SK-N-SH treated with all-trans-retinoic acid at 6 μM for 48 hours (cell line): Measurements from ENCODE around the gene LEMD2.

Experiments
- ATAC-seq: fragments of 200-7000 bp; cut with Tn5 transposase; 3 replicates; pipeline ENCODE4 v1.9.1; 2020; ENCODE audit warnings: mild to moderate bottlenecking, moderate library complexity
- ARNTL ChIP-seq: fragments of 450-650 bp; formaldehyde crosslinking; IDR thresholded peaks from 2 replicates; pipeline ENCODE4 v1.5.0; 2020; ENCODE audit warnings: low read depth, mild to moderate bottlenecking, moderate library complexity, borderline replicate concordance
- BACH2 ChIP-seq: fragments of 250-450 bp; sonication (Bioruptor Pico); IDR thresholded peaks from 2 replicates; pipeline ENCODE4 v1.9.0; 2021; ENCODE audit warnings: mild to moderate bottlenecking, borderline replicate concordance
- CREB5 ChIP-seq: fragments of 250-450 bp; sonication (Bioruptor Pico); IDR thresholded peaks from 2 replicates; pipeline ENCODE4 v1.5.1; 2020; ENCODE audit warnings: low read depth, mild to moderate bottlenecking, moderate library complexity
- CSDC2 ChIP-seq: fragments of 250-450 bp; sonication (Bioruptor Pico); IDR thresholded peaks from 2 replicates; pipeline ENCODE4 v1.5.0; 2020; ENCODE audit warnings: mild to moderate bottlenecking, moderate library complexity
- ESRRG ChIP-seq: fragments of 250-450 bp; sonication (Bioruptor Pico); IDR thresholded peaks from 2 replicates; pipeline ENCODE4 v1.6.1; 2021; ENCODE audit warnings: mild to moderate bottlenecking
- ISL1 ChIP-seq: fragments of 250-450 bp; sonication (Bioruptor Pico); IDR thresholded peaks from 2 replicates; pipeline ENCODE4 v2.1.2; 2022; ENCODE audit warnings: mild to moderate bottlenecking, moderate library complexity
- OSR1 ChIP-seq: fragments of 250-450 bp; sonication (Bioruptor Pico); IDR thresholded peaks from 2 replicates; pipeline ENCODE4 v1.8.0; 2022; ENCODE audit warnings: moderate library complexity, mild to moderate bottlenecking, inconsistent platforms
- PATZ1 ChIP-seq: fragments of 250-450 bp; sonication (Bioruptor Pico); IDR thresholded peaks from 2 replicates; pipeline ENCODE4 v1.8.0; 2020; ENCODE audit warnings: mild to moderate bottlenecking, moderate library complexity, borderline replicate concordance
- PPARA ChIP-seq: fragments of 250-450 bp; sonication (Bioruptor Pico); IDR thresholded peaks from 2 replicates; pipeline ENCODE4 v1.5.0; 2020; ENCODE audit warnings: mild to moderate bottlenecking, borderline replicate concordance
- RARB ChIP-seq: fragments of 250-450 bp; sonication (Bioruptor Pico); IDR thresholded peaks from 2 replicates; pipeline ENCODE4 v1.8.0; 2021; ENCODE audit warnings: mild to moderate bottlenecking, moderate library complexity
- SNAI2 ChIP-seq: fragments of 250-450 bp; sonication (Bioruptor Pico); IDR thresholded peaks from 2 replicates; pipeline ENCODE4 v1.5.0; 2020; ENCODE audit warnings: mild to moderate bottlenecking, moderate library complexity
- TCF4 ChIP-seq: fragments of 250-450 bp; sonication (Bioruptor Pico); IDR thresholded peaks from 2 replicates; pipeline ENCODE4 v1.8.0; 2021; ENCODE audit warnings: mild to moderate bottlenecking, moderate library complexity, borderline replicate concordance
- TOX ChIP-seq: fragments of 250-450 bp; sonication (Bioruptor Pico); IDR thresholded peaks from 2 replicates; pipeline ENCODE4 v1.8.0; 2021; ENCODE audit warnings: mild to moderate bottlenecking, moderate library complexity, borderline replicate concordance
- TSHZ2 ChIP-seq: fragments of 250-450 bp; sonication (Bioruptor Pico); IDR thresholded peaks from 2 replicates; pipeline ENCODE4 v1.5.0; 2020; ENCODE audit warnings: mild to moderate bottlenecking, moderate library complexity
- ZC3H10 ChIP-seq: fragments of 250-450 bp; sonication (Bioruptor Pico); IDR thresholded peaks from 2 replicates; pipeline ENCODE4 v1.5.1; 2021; ENCODE audit warnings: mild to moderate bottlenecking, moderate library complexity
- ZFP3 ChIP-seq: fragments of 250-450 bp; sonication (Bioruptor Pico); IDR thresholded peaks from 2 replicates; pipeline ENCODE4 v1.5.0; 2020; ENCODE audit warnings: mild to moderate bottlenecking, moderate library complexity
- ZFP30 ChIP-seq: fragments of 450-650 bp; formaldehyde crosslinking; IDR thresholded peaks from 2 replicates; pipeline ENCODE4 v1.5.0; 2022; ENCODE audit warnings: mild to moderate bottlenecking, moderate library complexity
- ZNF565 ChIP-seq: fragments of 450-650 bp; formaldehyde crosslinking; conservative IDR thresholded peaks from 2 replicates; pipeline ENCODE4 v1.5.0; 2020; ENCODE audit warnings: low read depth, mild to moderate bottlenecking, moderate library complexity
- ZNF70 ChIP-seq: fragments of 450-650 bp; formaldehyde crosslinking; IDR thresholded peaks from 2 replicates; pipeline ENCODE4 v1.5.0; 2020; ENCODE audit warnings: mild to moderate bottlenecking, moderate library complexity
- ZNF8 ChIP-seq: fragments of 450-650 bp; formaldehyde crosslinking; IDR thresholded peaks from 2 replicates; pipeline ENCODE4 v1.5.0; 2020; ENCODE audit warnings: mild to moderate bottlenecking, moderate library complexity
- TF ChIP-seq, protein P1 (sequence below): fragments of 250-450 bp; sonication (Bioruptor Pico); IDR thresholded peaks from 2 replicates; pipeline ENCODE4 v1.5.1; 2021; ENCODE audit warnings: mild to moderate bottlenecking, moderate library complexity
- TF ChIP-seq, protein P2 (sequence below): fragments of 250-450 bp; sonication (Bioruptor Pico); IDR thresholded peaks from 2 replicates; pipeline ENCODE4 v1.8.0; 2021; ENCODE audit warnings: low read depth, mild to moderate bottlenecking, moderate library complexity, borderline replicate concordance

The LEMD2 gene

GRCh38 chr6:33809594-33809993, 20.7 kb upstream of the LEMD2 start (continued):
- TF ChIP-seq ARNTL, result no peak

DNA sequence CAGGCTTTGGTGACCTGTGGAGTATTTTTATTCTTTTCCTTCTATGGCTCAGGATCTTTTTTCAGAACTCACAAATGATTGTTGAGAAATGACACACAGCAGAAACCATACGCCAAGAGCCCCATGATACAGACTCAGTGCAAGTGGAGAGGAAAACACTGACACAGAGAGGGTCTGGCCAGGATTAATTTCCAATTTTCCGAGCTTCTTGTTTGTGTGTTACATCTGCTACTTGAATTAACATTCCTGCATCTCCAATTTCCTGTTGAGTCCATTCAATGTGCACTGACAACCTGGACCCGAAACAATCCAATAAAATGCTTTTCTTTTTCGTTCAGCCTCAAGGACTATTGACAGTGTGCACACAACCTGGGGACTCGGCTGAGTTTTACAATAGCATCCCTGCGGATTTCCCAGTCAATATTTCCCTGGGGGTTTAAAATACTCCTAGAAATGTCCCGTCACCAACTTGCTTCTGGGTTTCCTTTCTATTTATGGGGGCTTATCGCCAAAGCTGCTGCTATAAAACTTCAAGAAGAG, 19.8 kb upstream of the LEMD2 start:
- TF ChIP-seq, protein P1, sequence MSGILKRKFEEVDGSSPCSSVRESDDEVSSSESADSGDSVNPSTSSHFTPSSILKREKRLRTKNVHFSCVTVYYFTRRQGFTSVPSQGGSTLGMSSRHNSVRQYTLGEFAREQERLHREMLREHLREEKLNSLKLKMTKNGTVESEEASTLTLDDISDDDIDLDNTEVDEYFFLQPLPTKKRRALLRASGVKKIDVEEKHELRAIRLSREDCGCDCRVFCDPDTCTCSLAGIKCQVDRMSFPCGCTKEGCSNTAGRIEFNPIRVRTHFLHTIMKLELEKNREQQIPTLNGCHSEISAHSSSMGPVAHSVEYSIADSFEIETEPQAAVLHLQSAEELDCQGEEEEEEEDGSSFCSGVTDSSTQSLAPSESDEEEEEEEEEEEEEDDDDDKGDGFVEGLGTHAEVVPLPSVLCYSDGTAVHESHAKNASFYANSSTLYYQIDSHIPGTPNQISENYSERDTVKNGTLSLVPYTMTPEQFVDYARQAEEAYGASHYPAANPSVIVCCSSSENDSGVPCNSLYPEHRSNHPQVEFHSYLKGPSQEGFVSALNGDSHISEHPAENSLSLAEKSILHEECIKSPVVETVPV (CRISPR knock-in tag), result no peak
- TF ChIP-seq SNAI2 (CRISPR knock-in tag), result no peak
- TF ChIP-seq ZNF565 (CRISPR knock-in tag), result no peak
- no peak for TF ChIP-seq ZNF8 (CRISPR knock-in tag)
- no peak for TF ChIP-seq CSDC2 (CRISPR knock-in tag)
- no peak for TF ChIP-seq ISL1
- TF ChIP-seq ARNTL, result no peak
- TF ChIP-seq ESRRG (CRISPR knock-in tag), result no peak
- no peak for TF ChIP-seq TCF4 (CRISPR knock-in tag)
- no peak for TF ChIP-seq ZFP30 (CRISPR knock-in tag)
- no peak for TF ChIP-seq RARB (CRISPR knock-in tag)
- no peak for ATAC-seq

DNA sequence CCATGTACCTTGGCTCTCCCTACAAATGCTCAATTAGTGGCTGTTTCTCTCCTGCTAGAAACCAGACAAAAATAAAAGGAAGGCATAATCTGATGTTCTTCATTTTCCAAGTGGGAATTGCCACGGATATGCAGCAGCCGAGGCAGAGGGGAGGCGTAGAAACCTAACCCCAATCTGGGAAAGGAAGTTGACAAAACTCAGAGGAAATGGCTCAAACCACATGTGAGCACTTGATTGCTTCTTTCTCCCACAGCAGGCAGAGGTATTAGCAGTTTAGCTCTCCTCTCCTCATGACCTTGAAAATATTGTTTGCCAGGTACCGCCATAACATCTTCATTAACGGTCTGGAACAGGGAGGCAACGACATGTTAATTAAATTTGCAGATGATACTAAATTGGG, 18.7 kb upstream of the LEMD2 start:
- no peak for TF ChIP-seq CREB5 (CRISPR knock-in tag)
- TF ChIP-seq CSDC2 (CRISPR knock-in tag), result no peak
- TF ChIP-seq, protein P2, sequence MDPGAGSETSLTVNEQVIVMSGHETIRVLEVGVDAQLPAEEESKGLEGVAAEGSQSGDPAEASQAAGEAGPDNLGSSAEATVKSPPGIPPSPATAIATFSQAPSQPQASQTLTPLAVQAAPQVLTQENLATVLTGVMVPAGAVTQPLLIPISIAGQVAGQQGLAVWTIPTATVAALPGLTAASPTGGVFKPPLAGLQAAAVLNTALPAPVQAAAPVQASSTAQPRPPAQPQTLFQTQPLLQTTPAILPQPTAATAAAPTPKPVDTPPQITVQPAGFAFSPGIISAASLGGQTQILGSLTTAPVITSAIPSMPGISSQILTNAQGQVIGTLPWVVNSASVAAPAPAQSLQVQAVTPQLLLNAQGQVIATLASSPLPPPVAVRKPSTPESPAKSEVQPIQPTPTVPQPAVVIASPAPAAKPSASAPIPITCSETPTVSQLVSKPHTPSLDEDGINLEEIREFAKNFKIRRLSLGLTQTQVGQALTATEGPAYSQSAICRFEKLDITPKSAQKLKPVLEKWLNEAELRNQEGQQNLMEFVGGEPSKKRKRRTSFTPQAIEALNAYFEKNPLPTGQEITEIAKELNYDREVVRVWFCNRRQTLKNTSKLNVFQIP, result no peak
- TF ChIP-seq ZFP3, result no peak
- no peak for TF ChIP-seq OSR1
- TF ChIP-seq ZC3H10 (CRISPR knock-in tag), result no peak
- TF ChIP-seq PPARA, result no peak
- TF ChIP-seq BACH2 (CRISPR knock-in tag), result no peak
- TF ChIP-seq RARB (CRISPR knock-in tag), result no peak
- ATAC-seq, result no peak

- TF ChIP-seq OSR1, result no peak
- TF ChIP-seq RARB (CRISPR knock-in tag), result no peak
- no peak for TF ChIP-seq ZFP30 (CRISPR knock-in tag)
- no peak for TF ChIP-seq ZC3H10 (CRISPR knock-in tag)
- TF ChIP-seq, protein P2, result no peak
- TF ChIP-seq SNAI2 (CRISPR knock-in tag), result no peak
- no peak for TF ChIP-seq ZNF565 (CRISPR knock-in tag)
- no peak for TF ChIP-seq CREB5 (CRISPR knock-in tag)
- no peak for TF ChIP-seq CSDC2 (CRISPR knock-in tag)
- no peak for TF ChIP-seq TSHZ2
- TF ChIP-seq TOX (CRISPR knock-in tag), result no peak
- TF ChIP-seq PPARA, result no peak
- no peak for TF ChIP-seq PATZ1 (CRISPR knock-in tag)
- no peak for TF ChIP-seq ISL1
- TF ChIP-seq ZNF70 (CRISPR knock-in tag), result no peak
- TF ChIP-seq ZNF8 (CRISPR knock-in tag), result no peak
- TF ChIP-seq ARNTL, result no peak
- no peak for ATAC-seq
Observed at GRCh38 chr6:33806841-33807240, 17.9 kb upstream of the LEMD2 start.
